ENCODE results near the gene GMPS.
"Not testable (repeated sequence)": the region's sequence is repeated elsewhere in the genome, so short reads cannot be mapped to it uniquely, and the experiment has no call there.

The GMPS gene

DNA sequence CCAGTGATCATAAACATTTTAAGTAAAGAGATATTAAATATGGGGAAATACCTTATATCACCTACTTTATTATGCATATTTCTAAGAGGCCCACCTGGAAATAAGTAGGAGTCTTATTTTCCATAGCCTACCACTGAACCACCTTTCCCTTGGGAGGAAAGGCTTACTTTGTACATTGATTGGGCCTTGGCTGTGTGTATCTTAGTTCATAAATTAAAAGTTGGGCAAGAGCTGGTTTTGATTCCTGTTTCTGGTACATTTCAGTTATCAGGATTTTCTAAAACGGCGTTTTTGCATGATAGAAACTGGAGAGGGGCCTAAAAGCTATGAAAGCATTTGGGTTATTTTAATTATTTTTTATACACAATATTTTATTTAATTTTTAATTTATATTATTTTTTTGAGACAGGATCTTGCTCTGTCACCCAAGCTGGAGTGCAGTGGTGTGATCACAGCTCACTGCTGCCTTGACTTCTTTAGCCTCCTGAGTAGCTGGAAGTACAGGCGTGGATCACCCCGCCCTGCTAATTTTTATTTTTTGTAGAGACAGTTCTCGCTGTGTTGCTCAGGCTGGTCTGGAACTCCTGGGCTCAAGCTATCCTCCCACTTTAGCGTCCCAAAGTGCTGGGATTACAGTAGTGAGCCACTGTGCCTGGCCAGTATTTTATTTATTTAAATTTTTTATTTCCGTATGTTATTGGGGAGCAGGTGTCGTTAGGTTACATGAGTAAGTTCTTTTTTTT lies 2.6 kb downstream of the GMPS start:
- DNase-seq (ENCODE audit: low read depth, low spot score), result no peak

DNA sequence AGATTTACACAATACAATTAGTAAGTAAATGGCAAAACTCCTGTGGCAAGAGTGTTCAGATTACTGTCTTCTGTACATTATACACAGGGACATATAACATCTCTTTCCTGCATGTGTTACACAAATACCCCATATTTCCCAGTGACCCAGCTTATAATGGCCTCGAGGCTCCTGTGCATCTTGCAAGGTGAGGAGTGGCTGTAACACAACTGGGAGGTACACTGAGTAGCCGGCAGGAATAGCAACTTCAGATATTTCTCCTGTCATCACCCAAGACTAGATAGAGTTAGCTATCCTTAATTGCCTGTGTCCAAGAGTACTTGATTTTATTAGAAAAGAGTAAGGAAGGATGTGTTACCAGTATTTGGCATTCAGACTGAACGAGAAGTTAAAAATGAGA lies 5.6 kb downstream of the GMPS start:
- DNase-seq (ENCODE audit: low read depth, low spot score), result no peak

DNA sequence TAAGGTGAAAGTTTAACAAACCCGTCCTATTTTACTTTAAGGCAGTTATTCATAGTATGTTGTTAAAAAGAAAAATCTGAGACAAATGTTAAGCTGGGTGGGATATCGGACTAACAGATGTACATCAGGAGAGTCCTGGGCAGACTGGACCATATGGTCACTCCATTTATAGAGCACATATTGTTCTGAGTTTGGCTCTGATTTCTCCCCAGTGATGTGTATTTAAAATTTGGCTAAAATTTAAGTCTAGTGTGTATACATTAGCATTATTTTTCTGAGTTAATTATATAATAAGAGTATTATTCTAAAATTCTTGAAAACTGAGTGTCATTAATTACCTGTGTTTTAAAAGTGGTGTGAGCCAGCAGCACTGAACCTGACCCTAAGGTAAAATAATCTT lies 6.1 kb downstream of the GMPS start:
- no peak for DNase-seq (ENCODE audit: low read depth, low spot score)

DNA sequence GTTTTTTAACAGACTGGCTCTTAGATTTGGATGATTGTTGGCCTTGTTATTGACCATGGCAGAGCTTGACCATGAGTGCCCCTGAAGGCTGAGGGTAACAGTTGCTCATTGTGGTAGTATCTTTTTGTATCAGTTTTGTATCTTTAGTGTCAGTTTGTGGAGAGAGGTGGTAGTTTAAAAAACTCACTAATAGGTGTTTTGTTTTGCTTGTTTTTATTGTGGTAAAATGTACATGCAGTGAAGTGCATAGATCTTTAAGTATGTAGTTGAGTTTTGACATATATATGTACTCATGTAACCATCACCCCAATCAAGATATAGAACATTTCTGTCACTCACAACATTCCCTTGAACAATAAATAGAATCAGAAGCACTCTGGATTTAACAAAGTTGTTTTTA lies 9.8 kb downstream of the GMPS start:
- DNase-seq (ENCODE audit: low read depth, low spot score), result no peak

DNA sequence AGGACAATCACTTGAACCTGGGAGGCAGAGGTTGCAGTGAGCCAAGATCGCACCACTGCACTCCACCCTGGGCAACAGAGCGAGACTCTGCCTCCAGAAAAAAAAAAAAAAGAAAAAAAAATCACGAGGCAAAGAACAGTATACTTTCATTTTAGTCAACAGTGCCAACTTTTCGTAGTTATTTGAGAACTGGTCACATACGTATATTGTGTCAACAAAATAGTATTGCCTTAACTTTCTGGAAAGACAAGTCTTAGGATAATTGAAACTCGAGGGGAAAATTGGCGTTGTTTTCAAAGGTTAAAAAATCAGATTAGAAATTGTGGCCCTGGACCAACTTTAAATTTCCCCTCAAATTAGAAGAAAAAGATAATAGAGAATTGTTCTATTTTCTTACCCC lies 13.8 kb downstream of the GMPS start:
- no peak for DNase-seq (ENCODE audit: low read depth, low spot score)

DNA sequence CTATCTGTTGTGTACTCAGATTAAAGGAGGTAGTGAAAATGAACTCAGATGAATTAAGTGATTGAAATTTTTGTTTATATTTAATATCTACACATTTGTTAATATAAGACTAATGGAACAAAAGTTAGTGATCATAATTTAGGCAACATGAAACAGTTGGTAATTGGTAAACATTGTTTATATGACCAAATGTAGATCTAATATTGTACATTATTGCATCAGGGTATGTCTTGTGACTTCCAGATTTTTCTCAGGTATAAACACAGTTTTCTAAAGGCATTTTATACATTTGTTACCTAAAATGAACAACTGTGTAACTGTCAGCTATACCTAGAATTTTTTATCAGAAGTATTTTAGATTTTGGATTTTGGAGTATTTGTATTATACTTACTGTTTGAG lies 14.8 kb downstream of the GMPS start:
- no peak for DNase-seq (ENCODE audit: low read depth, low spot score)

DNA sequence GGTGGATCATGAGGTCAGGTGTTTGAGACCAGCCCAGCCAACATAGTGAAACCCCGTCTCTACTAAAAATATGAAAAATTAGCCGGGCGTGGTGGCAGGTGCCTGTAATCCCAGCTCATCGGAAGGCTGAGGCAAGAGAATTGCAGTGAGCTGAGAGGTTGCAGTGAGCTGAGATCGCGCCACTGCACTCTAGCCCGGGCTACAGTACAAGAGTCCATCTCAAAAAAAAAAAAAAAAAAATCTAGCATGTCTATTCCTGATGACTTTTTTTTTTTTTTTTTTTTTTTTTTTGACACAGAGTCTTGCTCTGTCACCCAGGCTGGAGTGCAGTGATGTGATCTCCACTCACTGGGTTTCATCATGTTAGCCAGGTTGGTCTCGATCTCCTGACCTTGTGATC lies 15.9 kb downstream of the GMPS start:
- not testable (repeated sequence) for DNase-seq (ENCODE audit: low read depth, low spot score)

DNA sequence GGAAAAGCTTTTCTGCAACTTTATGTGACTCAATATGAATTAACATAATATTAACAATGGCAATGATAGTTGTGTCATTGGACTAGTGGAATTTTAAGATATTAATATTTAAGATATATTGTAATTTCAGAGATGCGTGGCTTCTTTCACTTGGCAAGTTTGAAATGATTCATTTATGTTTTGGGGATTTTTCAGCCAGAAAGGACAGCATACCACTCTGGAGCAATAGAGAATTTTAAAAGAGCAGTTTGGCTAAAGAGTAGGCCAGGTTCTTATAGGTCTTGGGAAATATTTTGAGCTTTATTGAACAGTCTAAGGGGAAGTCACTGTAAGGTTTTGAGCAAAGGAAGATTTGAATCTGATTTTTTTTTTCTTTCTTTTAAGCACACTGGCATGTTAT lies 16.5 kb downstream of the GMPS start:
- DNase-seq (ENCODE audit: low read depth, low spot score), result no peak

DNA sequence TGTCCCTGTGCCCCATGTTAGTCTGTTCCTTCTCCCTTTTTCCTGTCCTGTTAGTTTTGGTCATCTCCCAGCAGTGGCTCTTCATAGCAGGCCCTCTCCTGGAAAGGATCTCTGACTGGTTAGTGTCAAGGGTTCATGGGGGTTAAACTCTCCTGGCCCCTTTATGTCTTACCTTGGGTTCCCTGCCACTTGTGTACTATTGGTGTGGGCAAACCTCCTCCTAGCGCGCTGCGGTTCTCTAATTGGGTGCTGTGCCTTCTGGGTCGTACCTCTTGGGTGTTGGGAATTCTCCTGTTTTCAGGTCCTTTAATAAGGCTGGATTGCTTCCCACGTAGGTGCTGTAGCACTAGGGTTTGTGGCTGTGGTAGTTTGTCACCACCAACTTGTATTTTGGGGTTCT lies 18.8 kb downstream of the GMPS start:
- no peak for DNase-seq (ENCODE audit: low read depth, low spot score)

DNA sequence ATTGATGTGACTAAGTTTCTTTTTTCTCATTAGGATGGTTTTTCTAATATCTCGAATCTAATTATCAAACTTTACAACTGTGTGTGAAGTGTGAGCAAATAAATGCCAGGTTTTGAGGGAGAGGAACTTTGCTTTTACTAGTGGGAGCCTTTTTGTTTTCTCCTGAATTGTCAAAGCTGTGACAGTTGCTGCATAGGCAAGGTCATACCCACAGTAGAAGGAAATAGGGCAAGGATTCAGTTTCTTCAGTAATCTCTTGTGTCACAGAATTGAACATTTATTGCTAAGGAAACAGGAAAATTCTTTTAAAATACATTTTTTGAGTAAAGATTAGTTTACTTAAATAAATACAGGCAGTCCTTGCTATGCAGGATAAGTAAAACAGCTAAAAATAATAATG lies 19.5 kb downstream of the GMPS start:
- no peak for DNase-seq (ENCODE audit: low read depth, low spot score)

DNA sequence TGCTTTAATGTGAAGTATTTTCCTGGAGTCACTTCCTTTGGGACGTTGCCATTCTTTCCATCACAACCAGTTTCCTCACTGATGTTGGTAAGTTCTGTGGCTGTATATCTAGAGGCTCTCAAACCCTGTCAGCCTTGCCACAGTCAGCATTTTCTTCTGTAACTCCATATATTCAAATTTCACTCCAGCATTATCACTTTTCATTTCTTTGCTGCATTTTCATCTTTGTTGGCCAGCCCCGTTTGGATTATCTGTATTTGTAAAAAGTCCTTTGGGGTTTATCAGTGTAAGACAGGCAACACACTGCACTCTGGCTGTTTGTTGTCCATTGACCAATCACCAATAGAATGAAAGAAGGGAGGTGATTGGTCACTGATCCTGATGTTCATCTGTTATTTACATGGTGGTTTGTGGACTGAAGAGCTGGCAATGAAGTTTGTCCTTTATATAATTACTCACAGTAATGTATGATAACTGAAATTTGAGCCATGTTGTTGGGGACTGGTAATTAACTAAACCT lies 20.3 kb downstream of the GMPS start:
- no peak for DNase-seq (ENCODE audit: low read depth, low spot score)

DNA sequence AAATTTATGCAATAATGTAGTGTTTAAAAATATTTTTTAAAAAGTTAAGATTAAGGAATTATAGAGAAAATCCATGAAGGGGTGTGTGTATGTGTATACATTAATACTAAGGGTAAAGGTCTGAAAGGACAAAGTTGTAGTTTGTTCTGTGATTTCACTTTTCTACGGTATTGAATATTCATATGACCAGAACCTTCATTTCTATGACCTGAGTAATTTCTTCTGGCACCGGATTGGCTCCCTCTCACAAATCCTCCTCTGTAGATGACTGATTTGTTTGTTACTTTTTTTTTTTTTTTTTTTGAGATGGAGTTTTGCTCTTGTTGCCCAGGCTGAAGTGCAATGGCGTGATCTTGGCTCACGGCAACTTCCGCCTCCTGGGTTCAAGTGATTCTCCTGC lies 20.9 kb downstream of the GMPS start:
- no peak for DNase-seq (ENCODE audit: low read depth, low spot score)

DNA sequence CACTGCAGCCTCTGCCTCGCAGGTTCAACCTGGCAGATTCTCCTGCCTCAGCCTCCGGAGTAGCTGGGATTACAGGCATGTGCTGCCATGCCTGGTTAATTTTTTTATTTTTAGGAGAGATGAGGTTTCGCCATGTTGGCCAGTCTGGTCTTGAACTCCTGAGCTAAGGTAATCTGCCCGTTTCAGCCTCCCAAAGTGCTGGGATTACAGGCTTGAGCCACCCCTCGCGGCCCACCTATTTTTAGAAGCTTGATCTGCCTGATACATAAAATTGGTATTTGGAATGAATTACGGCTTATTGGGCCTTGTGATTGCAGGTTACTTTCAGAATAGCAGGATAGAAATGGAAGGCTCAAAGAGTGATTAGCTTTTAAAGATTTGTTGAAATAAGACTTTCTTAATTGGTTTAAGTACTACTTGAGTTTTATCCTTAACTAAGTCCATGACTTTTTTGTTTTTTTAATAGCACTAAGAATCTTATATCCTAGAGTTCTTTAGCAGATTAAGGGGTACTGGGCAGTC lies 25.0 kb downstream of the GMPS start:
- DNase-seq (ENCODE audit: low read depth, low spot score), result no peak

DNA sequence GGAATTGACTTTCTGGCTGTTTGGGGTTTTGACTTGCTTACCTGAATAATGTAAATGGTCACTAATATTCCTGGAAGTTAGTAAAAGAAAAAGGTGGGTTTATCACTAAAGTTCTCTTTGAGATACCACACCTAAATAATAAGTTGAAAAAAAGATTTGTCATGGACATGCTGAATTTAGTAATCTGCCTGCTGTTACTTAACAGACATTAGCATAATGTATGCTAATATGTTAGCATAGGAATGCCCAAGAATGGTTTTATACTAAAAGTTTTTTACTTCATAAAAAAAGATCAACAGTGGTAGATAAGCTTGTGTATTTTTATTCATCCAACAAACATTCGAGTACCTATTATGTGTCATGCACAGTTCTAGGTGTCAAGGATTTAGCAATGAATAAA lies 36.5 kb downstream of the GMPS start:
- no peak for DNase-seq (ENCODE audit: low read depth, low spot score)

DNA sequence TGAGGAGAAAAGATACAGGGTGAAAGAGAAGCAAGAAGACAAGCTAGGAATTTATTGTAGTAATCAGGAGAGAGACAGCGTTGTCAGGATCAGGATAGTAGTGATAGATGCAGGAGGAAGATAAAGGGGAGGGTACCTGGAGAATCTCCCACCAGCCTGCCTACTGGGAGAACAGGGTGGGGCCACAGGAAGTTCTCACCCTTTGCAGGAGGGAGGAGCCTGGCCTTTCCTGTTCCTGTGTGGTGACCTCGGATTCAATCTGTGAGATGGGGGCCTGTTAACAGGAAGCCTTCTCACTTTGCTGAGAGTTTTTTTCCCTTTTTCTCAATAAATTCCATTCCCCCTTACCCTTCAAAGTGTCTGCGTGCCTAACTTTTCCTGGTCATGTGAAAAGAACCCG lies 37.6 kb downstream of the GMPS start:
- no peak for DNase-seq (ENCODE audit: low read depth, low spot score)

DNA sequence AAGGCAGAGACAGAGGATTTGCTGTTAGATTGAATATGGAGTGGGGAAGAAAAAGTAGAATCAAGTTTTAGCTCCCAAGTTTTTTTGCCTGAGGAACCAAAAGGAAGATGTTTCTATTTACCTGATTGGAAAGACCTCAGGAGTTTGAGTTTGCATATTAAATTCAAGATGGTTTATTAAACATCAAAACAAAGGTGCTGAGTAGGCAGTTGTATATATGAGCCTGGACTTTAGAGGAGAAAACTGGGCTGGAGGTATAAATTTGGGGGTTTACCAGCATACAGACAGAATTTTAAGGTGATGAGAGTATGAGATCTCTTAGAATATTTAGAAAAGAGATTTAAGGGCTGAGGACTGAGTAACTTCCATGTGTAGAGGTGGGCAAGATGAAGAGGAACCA lies 38.2 kb downstream of the GMPS start:
- no peak for DNase-seq (ENCODE audit: low read depth, low spot score)

DNA sequence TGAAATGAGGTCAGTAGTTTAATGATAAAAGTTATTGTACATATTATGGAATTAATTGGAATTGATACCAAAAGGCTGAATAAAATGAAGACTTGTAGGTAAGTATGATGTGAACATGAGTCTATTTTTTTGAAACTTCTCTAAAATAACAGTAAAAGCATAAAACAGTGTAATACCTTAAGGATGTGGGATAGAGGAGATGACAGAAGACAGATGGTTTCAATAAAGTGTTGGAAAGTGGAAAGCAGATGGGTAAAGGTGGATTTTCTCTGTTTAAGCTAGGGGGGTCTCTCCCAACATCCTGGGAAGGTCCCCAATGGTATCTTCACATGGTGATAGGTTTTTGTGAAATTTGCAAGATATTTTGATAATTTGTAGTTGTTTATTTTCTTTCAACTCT lies 41.6 kb downstream of the GMPS start:
- no peak for DNase-seq (ENCODE audit: low read depth, low spot score)

DNA sequence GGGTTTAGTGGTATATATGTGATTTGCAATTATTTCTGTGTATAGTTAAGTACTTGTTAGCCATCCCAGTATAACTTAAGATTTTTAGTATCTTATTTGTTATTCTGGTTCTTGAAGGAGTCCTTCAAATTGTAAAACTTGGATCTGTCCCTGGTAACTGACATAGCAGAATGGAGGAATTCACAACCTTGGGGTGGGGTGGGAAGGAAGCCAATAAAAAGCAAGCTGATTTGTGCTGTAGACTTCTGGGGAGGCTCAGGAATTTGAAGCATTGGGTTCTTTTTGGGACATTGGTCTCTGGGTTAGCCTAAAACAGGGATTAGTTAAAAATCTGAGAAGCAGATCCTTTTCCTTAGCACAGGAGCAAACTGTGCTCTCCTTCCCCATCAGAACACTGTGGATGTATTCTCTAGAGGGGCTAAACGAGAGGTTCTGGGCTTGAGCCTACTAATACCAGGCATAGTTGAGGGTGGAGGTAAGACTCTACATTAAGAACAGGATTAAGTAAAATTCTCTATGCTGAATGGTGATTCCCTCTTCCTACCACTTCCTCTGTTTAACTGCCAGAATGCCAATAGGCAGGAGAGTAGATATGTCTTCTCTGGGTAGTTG lies 42.2 kb downstream of the GMPS start:
- no peak for DNase-seq (ENCODE audit: low read depth, low spot score)

DNA sequence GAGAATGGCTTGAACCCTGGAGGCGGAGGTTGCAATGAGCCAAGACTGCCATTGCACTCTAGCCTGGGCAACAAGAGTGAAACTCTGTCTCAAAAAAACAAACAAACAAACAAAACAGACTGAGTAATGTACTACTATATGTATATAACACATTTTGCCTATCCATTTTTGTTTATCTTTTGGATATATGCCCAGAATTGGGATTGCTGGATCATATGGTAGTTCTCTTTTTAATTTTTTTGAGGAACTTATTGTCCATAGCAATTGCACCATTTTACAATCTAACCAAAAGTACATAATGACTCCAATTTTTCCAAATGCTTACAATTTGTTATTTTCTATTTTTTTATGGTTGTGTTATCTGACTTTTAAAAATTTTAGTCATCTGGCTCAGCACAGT lies 47.3 kb downstream of the GMPS start:
- no peak for DNase-seq (ENCODE audit: low read depth, low spot score)

DNA sequence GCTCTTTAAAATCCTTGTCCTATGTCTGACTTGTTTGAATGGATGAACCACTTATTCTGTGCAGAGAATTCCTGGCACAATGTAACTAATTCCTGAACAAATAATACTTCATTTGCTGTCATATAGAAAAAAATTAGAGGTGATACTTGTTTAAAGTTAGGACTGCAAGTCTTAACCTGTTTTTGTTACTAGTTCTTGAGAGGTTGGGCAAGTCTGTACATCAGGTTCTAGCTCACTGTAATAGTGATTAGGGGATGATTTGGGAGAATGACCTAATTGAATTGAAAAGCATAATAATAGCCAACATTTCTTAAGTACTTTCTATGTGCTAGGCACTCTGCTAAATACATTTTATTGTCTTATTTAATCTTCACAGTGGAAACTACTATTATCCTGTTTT lies 49.3 kb downstream of the GMPS start:
- no peak for DNase-seq (ENCODE audit: low read depth, low spot score)

DNA sequence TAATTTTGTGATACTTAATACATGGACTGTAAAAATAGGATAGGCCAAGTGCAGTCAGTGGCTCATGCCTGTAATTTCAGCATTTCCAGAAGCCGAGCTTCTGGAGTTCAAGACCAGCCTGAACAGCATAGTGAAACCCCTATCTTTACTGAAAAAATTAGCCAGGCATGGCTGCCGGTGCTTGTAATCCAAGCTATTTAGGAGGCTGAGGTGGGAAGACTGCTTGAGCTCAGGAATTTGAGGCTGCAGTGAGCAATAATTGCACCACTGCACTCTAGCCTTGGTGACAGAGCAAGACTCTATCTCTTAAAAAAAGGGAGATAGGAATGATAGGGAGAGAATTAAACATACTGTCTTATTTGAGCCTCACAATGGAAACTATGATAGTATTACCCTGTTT lies 51.0 kb downstream of the GMPS start:
- no peak for DNase-seq (ENCODE audit: low read depth, low spot score)

DNA sequence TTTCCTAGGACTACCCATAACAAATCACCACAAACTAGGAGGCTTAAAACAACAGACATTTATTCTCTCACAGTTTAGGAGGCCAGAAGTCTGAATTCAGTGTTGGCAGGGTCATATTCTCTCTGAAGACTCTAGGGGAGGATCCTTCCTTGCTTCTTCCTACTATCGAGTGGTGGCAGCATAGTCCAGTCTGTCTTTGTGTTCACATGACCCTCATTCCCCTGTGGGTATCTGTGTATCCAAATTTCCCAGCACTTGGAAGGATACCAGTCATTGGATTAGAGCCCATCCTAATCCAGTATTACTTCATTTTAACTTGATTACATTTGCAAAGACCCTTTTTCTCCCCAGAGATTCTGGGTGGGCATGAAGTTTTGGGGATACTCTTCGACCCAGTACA lies 63.8 kb downstream of the GMPS start:
- no peak for DNase-seq (ENCODE audit: low read depth, low spot score)

DNA sequence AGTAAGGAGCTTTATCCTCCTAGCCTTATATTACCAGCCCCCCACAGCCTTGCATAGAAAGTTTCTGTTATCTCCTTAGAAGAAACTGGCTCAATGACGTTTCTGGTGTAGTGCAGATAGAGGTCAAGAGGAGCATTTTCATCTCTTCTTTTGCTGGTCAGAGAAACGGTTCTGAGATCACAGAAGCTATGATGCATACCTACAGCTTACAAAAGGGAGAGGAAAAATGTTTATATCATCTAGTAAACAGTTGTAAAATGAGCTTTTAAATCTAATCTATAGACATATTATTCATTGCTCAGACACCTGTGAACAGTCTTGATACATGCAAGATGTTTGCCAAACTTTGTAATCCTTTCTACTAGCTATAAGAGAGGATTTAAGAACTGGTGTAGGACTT lies 68.0 kb downstream of the GMPS start:
- no peak for DNase-seq (ENCODE audit: low read depth, low spot score)

All from smooth muscle cell of the brain vasculature (primary cell).